CD4-positive, alpha-beta T cell treated with Interleukin-12 subunit alpha and Interleukin-12 subunit beta, for 1 hour (primary cell): ENCODE measurements around the gene PRDX3.
"Not testable (repeated sequence)": the region's sequence is repeated elsewhere in the genome, so short reads cannot be mapped to it uniquely, and the experiment has no call there.

ENCODE experiments used
- DNase-seq: peaks from one replicate; pipeline ENCODE4 v3.0.0-alpha.2; 2020

PRDX3 gene

DNA sequence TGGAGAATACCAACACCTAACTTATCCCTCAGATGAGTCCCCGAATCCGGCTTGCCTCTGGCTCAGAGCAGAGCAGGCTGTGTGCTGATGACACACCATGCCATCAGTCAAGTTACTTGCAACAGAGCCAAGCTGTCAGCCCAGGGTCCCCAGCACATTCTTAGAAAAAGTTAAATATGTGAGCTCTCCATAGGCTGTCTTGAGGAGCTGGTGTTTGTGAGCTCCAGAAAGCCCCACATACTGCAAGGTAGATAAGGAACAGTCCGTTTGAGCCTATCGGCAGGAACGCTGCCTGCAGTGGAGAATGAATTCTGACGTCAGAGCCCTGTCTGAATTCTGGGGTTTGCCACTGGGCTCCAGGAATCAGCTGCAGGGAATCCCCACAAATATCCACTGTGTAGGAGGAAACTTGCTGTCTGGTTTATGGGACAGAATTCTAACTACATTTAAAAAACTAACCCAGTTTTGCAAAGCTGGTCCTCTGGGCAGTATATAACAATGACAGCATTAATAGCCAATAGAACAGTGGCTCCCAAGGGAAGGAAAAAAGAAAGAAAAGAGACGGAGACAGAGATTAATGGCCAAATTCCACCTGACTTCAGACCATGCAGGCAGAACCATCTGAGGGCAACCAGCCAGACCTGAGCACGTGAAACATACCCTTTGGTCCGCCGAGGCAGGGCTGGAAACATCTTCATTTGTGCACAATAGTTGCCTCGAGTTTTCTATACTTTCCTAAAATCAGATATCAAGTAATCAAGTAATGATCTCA lies 16.7 kb downstream of the PRDX3 start:
- DNase-seq: no peak

DNA sequence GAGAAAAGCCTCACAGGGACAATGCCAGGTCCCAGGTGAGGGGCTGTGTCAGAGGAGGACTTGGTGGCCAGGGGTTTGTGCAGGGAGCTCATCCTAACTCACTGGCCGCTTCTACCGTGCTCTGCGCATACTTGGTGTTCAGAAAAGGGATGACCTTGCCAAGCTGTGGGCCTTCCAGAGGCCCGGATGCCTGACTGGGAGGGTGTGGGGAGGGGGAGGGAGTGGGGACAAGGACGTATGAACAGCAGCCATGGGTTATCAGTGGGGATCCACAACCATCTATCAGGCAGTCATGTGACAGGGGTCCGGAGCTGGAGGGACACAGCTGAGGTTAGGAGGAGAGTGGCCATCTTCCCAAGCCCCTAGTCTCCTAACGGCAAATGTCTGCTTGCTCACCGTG lies 19.3 kb downstream of the PRDX3 start:
- DNase-seq: no peak

DNA sequence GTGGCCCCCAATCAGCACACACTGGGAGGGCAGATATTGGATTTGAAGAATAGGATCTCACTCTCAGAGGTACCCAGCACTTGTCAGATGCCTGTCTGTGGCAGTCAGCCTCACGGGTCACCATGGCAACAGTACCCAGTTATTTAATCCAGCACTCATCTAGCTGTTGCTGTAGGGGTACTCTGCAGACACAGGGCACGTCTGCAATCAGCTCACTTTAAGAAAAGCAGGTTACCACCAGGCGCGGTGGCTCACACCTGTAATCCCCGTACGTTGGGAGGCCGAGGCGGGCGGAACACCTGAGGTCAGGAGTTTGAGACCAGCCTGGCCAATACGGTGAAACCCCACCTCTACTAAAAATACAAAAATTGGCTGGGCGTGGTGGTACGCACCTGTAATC lies 25.0 kb downstream of the PRDX3 start:
- DNase-seq: no peak

DNA sequence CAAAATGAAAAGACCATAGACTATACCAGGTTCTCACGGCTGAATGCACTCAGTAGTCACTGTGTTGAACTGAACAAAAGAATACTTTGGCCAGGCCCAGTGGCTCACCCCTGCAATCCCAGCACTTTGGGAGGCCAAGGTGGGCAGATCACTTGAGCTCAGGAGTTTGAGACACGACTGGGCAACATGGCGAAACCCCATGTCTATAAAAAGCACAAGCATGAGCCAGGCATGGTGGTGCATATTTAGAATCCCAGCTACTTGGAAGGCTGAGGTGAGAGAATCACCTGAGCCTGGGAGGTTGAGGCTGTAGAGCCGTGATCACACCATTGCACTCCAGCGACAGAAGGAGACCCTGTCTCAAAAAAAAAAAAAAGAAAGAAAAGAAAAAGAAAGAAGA lies 25.6 kb downstream of the PRDX3 start:
- no peak for DNase-seq

DNA sequence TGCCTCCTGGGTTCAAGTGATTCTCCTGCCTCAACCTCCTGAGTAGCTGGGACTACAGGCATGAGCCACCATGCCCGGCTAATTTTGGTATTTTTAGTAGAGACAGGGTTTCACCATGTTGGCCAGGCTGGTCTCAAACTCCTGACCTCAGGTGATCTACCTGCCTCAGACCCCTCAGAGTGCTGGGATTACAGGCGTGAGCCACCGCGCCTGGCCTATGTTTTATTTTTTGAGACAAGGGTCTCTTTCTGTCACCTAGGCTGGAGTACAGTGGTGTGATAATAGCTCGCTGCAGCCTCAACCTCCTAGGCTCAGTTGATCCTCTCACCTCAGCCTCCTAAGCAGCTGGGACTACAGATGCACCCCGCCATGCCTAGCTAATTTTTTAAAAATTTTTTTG lies 27.0 kb downstream of the PRDX3 start:
- not testable (repeated sequence) for DNase-seq

DNA sequence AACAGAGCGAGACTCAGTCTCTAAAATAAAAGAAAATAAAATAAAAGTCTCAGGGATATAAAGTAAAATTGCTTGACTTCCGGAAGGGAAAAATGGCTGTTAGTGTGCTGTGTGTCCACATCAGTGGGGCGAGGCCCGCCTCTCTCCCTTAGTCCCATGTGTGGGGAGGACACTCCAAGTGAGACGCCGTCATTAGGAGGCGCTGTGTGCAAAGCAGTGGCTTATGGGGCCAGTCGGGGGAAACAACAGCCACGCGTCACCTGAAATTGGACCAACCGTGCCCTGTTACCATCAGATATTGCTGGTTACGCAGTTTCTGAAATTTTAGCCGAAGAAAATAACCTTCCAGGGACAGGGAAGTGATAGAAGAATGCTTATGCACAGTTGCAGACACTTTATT lies 28.9 kb downstream of the PRDX3 start:
- DNase-seq: no peak

DNA sequence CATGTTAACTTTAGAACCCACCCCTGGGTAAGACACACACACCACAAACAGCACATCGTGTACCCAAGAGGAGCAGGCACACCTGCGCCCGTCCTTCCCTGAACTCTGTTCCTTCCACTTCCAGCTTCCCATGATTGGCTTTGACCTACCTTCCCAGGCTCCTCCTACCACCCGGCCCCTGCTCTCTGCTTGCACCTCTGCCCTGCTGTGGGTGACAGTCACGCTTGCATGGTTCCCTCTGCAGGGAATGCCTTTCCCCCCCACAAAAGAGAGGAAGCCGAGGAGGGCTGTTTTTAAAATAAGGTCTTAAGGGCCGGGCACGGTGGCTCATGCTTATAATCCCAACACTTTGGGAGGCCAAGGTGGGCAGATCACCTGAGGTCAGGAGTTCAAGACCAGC lies 29.5 kb downstream of the PRDX3 start:
- DNase-seq: no peak

DNA sequence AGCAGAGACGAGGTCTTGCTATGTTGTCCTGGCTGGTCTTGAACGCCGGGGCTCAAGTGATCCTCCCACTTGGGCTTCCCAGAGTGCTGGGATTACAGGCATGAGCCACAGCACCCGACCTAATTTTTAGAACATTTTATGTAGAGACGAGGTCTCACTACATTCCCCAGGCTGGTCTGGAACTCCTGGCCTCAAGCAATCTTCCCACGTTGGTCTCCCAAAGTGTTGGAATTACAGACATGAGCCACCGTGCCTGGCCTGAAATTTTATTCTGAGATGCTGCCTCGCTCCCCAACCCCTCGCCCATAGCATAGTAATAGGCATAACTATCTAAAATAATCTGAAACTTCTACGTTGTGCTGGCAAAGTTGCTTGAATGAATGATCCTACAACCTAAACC lies 35.0 kb downstream of the PRDX3 start:
- DNase-seq: no peak

DNA sequence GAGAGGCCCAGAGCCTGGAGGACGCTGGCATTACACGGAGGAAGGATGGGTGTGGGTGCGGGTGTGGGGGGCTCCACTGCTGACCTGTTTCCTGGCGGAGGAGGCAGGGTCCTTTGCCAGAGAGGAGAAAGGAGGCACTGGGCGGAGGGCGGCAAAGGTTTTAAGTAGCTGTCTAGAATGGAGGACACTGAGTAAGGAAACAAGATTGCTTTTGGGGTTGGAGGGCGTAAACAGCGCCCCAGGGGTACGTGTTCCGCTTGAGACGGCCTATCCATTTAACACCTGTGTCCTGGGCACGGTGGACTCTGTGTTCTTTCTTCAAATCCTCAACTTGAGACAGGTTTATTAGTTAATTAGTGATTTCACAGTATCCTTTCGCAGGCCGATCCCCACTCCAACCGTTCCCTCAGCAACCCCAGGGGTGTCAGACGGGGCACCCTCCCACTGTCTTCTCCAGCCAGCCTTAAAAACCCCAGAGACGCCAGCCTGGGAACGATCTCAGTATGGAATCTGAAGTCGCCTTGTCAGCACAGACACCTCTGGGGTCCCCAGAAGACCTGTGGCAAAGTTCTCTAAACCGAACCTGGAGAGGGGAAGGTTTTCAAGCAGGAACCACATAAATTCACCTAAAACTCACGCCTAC lies 37.9 kb downstream of the PRDX3 start:
- DNase-seq: no peak

DNA sequence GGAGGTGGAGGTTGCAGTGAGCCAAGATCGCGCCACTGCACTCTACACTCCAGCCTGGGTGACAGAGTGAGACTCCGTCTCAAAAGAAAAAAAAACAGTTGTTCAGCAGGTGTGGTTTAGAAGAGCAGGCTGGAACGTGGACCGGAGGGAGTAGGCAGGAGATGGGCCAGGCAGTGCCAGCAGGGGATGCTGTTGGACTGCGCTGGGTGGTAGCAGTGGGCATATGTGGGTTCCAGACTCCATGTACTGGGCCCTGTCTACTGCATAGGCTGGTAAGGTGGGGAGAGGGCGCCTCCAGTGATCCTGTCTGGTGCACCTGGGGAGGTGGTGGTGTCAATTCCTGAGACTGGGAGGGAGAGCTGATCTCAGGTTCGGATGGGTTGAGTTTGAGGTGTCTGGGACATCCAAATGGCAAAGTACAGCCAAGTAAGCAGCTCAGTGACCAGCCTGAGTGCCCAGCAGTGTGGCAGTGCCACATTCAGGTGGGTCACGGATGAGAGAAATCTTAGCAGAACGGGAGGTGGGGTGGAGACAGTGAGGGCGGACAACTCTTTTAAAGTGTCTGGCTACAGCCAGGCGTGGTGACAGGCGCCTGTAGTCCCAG lies 39.0 kb downstream of the PRDX3 start:
- peak; percentile 61 for DNase-seq

DNA sequence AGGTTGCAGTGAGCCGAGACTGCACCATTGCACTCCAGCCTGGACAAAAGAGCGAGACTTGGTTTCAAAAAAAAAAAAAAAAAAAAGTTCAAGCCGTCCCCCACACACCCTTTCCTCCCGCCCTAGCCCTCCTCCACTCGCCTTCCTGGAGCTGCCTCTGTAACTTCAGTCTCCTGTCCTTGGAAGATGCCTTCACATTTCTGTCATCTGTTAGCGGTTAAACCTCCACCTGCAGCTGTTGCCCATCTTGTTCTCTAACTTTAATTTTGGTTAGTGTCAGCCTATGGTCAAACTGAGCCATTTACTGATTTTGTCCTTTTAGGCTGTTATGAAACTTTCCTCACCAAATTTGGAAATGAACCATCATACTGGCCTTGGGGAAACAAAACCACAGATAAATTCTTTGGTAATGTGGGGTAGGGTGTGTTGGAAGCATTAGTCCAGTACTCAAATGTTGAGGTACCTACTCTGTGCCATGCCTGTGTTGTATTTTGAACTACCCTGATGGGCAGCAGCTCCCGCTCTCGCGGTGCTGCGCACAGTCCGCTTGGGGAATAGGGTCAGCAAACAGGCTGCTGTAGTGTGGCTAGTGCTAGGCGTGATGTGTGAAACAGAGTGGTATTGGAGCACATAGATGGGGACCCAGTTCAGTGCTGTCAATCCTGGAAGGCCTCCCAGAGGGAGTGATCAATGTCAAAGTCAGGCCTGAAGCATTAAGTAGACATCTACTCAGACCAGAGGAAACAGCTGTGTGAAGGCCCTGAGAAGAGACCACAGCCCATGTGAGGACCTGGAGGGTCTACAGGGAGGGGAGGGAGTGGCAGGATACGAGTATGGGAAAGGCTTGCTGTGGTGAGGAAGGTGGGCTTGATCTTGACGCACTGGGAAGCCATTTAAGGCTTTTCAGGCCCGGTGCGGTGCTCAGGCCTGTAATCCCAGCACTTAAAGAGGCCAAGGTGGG lies 40.0 kb downstream of the PRDX3 start:
- no peak for DNase-seq

DNA sequence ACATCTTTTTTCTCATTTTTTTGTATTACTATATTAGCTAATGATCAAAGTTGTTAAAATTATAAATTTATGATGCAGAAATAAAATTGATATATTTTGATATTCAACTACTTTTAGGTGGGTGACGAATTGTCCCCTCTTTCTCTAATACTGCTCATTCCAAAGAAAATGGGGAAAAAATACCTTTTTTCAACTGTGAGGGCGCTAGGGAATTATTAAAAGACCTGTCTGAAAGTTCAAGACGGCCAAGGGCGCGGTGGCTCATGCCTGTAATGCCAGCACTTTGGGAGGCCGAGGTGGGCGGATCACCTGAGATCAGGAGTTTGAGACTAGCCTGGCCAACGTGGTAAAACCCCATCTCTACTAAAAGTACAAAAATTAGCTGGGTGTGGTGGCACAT lies 40.7 kb downstream of the PRDX3 start:
- DNase-seq: not testable (repeated sequence)

DNA sequence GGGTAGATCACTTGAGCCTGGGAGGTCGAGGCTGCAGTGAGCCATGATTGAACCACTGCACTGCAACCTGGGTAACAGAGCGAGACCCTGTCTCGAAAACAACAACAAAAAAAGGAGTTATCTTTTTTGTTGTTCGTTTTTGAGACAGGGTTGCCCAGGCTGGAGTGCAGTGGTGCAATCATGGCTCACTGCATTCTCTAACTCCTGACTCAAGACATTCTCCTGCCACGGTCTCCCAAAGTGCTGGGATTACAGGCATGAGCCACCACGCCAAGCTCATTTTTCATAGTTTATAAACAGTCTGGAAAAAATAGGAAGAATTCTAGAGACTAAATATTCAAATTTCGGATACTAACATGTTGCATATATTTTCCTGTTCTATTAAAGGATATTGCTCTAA lies 42.5 kb downstream of the PRDX3 start:
- no peak for DNase-seq

DNA sequence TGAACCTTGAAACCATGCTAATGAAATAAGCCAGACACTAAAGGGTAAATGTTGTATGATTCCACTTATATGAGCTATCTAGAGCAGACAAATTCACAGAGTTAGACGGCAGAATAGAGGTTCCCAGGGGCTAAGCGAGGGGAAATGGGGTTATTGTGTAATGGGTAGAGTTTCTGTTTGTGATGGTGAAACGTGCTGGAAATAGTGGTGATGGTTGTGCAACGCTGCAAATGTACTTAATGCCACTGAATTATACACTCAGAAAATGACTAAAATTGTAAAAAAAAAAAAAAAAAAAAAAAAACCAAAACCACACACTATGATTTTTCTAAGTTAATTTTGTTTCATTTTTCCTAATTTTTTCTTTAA lies 43.1 kb downstream of the PRDX3 start:
- peak; percentile 13 for DNase-seq

DNA sequence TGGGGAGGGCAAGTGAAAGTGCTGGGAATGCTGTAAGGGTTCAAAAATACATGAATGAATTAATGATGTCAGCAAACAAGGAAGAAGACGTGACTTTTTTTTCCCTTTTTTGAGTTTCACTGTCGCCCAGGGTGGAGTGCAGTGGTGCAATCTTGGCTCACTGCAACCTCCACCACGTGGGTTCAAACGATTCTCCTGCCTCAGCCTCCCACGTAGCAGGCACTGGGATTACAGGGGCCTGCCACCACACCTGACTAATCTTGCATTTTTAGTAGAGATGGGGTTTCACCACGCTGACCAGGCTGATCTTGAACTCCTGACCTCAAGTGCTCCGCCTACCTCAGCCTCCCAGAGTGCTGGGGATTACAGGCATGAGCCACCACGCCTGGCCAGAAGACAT lies 44.7 kb downstream of the PRDX3 start:
- DNase-seq: no peak

DNA sequence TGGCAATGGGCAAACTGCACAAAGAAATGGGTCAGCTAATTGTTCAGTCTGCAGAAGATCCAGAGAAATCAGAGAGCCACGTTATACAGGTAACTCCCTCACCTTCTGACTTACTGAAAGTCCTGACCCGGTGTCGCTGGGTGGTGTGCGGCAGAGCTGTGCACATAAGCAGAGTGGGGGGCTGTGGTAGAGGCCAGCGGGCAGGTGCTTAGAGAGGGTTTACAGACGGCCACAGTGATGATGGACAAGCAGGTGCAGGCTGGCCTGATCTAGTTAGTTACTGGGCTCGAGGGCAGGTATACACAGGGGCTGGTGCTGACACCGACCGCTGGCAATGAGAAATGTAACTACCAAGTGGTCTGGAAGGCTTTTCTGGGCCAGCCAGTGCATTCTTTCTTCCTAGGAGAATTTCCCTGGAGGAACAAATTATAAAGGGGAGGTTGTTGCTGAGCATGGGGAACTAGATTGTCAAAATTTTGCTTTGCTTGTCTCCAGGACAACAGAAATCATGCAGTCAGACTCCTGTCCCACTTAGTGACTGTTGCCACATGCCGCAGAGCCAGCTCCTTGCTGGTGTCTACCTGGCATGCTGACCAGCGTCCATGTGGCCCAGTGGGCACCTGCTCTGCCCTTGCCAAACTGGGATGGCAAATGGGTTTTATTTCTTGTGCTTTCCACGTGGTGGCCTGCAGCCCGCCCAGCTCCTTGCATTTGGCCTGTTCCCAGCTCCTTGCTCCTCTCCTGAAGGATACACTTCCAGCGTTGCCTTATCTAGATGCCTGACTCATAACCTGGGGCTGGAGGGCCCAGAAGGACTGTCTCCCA lies 45.9 kb downstream of the PRDX3 start:
- DNase-seq: no peak

DNA sequence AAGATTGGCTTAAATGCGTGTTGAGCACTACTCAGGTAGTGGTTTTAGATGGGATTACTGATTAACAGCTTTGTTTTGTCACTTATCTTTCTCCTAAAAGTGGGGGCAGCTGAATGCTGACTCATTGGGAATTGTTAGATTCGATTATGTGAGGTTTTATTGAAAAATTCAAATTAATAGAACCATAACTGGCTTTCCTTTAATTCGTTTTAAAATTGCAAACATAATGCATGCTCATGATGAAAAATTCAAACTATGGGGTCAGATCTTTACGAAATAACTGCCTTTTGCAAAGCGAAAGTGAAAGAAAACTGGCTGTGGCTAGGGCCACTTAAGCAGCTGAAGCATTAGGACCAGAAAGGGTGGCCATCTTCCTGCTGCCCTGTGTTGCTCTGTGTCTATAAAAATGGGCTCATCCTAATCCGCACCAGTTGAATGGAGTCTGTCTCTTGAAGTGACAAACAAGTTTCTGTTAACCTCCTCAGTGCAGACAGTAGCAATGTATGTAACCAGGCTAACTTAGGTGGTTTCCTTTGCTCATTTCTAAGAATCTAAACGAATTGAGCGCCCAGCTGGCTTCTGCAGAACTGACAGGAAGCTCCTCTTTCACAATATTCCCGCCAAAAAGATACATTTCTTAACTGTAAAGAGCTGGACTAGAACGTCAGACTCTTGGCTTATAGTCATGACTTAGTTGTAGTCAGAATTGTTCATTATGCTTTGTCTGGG lies 46.9 kb downstream of the PRDX3 start:
- DNase-seq: peak; percentile 55

DNA sequence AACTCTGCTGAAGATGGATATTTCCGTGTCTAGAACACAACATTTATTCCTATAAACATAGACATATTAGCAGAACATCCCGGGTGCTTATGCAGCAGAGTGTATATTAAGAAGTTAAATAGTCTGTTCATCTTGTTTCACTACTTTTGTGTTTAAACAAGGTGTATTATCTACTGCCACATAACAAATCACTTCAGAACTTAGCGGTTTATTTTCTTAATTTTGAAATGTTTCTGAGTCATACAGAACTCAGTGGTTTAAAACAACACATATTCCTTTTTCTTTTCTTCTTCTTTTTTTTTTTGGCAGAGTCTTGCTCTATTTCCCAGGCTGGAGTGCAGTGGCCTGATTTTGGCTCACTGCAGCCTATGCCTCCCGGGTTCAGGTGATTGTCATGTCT lies 48.9 kb downstream of the PRDX3 start:
- DNase-seq: no peak

DNA sequence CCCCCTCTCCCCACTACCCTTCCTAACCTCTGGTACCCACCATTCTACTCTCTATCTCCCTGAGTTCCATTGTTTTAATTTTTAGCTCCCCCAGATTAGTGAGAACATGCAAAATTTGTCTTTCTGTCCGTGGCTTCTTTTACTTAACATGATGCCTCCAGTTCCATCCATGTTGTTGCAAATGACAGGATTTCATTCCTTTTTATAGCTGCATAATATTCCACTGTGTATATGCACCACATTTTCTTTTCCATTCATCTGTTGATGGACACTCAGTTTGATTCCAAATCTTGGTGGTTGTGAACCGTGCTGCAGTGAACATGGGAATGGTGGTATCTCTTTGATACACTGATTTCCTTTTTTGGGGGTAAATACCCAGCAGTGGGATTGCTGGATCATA lies 52.7 kb downstream of the PRDX3 start:
- DNase-seq: no peak

DNA sequence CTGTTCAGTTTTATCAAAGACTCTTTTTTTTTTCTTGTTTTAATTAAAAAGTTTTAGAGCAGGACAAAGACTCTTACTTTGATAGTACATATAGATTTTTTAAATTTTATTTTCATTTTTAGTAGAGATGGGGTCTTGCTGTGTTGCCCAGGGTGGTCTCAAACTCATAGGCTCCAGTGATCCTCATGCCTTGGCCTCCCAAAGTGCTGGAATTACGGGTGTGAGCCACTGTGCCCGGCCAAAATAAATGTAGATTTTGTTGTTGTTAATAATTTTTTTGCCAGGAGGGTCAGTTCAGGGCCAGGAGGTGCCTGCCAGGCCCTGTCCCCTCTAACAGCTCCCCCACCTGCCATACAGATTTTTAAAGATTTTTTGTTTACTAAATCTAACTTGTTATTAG lies 57.7 kb downstream of the PRDX3 start:
- no peak for DNase-seq

DNA sequence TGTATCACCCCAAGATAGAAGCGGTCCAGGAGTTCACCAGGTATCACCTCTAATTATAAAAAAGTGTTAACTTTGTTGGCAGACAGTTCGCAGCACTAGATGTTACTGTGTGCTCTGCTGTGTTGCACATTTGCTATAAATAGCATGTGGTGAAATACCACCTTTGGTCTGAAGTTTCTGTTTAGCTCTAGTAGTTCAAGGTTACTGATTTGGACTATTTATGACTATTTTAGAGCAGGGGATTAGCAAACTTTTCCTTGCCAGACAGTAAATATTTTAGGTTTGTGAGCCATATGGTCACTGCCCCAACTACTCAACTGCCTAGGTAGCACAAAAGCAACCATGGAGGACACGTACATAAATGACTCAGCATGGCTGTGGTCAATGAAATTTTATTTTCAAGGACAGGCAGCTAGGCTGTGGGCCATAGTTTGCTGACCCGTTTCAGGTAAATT lies 58.2 kb downstream of the PRDX3 start:
- peak; percentile 45 for DNase-seq

DNA sequence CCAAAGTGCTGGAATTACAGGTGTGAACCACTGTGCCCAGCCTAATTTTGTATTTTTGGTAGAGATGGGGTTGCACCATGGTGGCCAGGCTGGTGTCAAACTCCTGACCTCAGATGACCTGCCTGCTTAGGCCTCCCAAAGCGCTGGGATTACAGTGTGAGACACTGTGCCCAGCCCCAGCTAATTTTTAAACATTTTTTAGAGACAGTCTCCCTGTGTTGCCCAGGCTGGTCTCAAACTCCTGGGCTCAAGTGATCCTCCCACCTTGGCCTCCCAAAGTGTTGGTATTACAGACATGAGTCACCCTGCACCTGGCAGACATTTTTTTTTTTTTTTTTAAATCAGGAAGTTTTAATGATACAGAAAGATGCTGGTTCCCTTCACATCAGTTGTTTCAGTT lies 59.2 kb downstream of the PRDX3 start:
- DNase-seq: no peak
